ENCODE measurements around the gene TAF5L.

GRCh38 chr1:229563241-229563640 is 62.7 kb downstream of the TAF5L start:
- TF ChIP-seq CTCF (IDR thresholded peaks at IDR 0.05; ENCODE audit: control extremely low read depth in 1 of 3, insufficient read depth in 1 of 3, low read depth in 1 of 3, low read length in 3 of 3) (no peak), CBX8 (IDR thresholded peaks at IDR 0.05; ENCODE audit: borderline replicate concordance, low read depth, low read length) (no peak), POLR2AphosphoS5 (IDR thresholded peaks at IDR 0.05; ENCODE audit: low read depth, low read length) (no peak), USF2 (IDR thresholded peaks at IDR 0.05; ENCODE audit: low read length) (no peak), SIX5 (IDR thresholded peaks at IDR 0.05; ENCODE audit: low read depth, low read length) (no peak)
